ENCODE data around the gene PAX4.

Gene PAX4, protein sequence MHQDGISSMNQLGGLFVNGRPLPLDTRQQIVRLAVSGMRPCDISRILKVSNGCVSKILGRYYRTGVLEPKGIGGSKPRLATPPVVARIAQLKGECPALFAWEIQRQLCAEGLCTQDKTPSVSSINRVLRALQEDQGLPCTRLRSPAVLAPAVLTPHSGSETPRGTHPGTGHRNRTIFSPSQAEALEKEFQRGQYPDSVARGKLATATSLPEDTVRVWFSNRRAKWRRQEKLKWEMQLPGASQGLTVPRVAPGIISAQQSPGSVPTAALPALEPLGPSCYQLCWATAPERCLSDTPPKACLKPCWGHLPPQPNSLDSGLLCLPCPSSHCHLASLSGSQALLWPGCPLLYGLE

DNA sequence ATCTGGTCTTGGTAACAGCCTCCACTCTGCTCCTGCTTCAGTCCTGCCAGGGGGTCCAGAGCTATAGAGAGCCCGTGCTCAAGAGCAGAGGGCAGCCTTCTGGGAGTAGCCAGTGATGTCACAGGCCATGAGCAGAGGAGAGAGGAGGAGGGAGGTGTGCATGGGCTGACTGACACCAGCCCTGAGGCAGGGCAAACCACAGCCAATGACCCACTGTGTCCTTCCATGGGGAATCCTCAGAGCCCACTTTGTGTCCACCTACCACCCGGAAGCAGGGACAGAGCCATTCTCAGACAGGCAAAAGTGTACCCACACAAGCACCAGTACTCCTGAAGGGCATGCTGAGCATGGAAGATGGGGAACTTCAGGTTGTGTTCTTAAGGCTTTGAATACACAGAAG is at the start of gene PAX4:
Gene PAX4 (minus strand): TSS at position 101 of the 400 bp plus-strand sequence. CDS start 2,214 bp downstream, outside the sequence.
- no peak for DNase-seq

- no peak for DNase-seq
These were observed 49.2 kb upstream of the PAX4 start for GRCh38 chr7:127667017-127667670.

GRCh38 chr7:127666602-127667001 is 48.7 kb upstream of the PAX4 start:
- DNase-seq, result no peak

DNA sequence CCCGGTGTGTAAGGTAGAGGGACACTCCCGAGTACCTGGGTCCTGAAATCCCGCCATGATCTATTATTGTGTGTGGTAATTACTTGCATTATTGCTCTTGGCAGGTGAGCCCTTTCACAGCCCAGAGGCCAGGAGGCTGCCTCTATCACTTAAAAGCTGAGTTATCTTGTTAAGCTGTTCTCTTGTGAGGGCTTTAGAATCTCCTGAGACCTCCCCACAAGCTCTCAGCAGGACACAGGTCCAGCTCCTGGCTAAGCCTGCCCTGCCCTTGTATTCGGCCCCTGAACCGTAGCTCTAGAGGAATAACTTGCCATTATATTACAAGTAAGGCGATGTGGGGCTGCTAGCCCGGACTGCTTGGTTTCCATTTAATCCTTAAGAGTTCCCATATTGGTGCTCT is 48.0 kb upstream of the PAX4 start:
- DNase-seq, result no peak

- DNase-seq, result no peak
These were observed 41.2 kb upstream of the PAX4 start for GRCh38 chr7:127658970-127659630.

GRCh38 chr7:127657500-127657899 is 39.6 kb upstream of the PAX4 start:
- DNase-seq, result no peak

DNA sequence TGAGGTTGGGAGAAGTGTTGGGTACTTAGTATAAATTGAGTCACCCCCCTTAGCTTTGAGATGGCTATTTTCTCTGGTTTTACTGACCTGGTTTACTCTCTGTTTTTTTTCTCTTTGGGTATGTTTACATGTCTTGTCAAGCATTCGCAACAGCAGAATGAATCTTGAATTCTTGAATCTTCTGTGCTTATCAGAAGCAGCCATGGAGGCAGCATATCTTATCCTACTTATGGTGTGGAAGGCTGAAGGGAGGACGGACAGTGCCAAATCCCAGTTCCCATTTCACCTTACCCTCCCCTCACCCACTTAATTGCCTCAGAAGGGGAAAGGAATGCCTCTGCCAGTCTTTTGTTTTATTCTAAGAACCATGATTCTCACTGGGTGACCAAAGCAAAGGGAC is 37.8 kb upstream of the PAX4 start:
- DNase-seq, result no peak

- no peak for DNase-seq
These were observed 36.8 kb upstream of the PAX4 start for GRCh38 chr7:127654404-127655394.

DNA sequence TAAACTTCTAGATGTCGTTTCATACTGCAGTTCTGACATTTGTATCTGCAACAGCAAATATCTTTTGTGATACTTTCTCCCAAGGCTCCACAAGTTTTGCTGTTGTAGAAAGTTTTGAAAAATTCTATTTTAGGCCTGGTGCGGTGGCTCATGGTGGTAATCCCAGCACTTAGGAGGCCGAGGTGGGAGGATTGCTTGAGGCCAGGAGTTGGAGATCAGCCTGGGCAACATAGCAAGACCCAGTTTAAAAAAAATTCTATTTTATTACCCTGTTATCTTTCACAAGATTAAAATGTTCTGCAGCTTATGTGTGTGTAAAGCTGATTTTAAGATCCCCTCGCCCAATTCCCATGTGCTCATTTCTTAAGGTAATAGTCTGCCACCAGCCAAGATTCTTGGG is 35.5 kb upstream of the PAX4 start:
- no peak for DNase-seq

DNA sequence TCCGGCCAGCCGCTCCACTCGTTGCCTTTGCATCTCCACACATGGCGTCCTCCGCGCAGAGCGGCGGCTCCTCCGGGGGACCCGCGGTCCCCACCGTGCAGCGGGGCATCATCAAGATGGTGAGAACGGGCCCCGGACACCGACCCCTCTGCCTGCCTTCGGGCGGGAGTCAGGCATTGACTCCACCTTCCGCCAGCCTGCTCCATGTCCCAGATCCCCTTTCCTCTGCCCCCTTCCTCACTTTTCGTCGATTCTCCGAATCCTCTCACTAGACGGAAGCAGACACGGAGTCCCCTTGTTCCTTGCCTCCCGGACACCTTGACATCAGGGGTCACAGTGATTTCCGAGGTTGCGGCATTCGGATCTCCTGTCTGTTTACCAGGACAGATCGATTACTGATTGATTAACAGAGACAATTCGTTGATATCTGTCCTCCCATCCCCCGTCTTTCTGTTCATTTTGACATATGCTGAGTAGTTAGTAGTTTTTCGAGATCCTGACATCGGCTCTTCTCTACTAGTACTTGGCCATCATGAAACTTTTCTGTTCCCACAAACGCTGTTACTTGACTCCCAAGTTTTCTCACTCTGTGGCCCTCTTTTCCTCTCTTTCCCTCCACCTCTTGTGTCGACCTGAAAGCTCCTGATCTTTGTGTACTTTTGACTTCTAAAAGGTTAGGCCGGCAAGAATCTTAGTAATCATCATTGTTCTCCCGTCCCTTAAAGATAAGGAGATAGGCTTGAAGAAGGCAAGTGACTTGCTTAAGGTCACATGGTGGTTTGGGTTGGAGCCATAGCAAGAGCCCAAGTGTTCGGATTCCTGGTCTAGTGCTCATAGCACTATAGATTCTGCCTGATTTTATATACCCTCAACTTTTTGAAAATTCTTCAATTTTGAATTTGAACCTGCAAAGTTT is 34.6 kb upstream of the PAX4 start:
- DNase-seq, result peak in 1 of 2 donors; percentile 4

GRCh38 chr7:127651556-127652332 is 33.8 kb upstream of the PAX4 start, which contains the start of gene SND1:
Gene SND1 (plus strand): TSS chr7:127652194. CDS start chr7:127652374, 180 bp downstream.
- DNase-seq, result peak; percentile 99

DNA sequence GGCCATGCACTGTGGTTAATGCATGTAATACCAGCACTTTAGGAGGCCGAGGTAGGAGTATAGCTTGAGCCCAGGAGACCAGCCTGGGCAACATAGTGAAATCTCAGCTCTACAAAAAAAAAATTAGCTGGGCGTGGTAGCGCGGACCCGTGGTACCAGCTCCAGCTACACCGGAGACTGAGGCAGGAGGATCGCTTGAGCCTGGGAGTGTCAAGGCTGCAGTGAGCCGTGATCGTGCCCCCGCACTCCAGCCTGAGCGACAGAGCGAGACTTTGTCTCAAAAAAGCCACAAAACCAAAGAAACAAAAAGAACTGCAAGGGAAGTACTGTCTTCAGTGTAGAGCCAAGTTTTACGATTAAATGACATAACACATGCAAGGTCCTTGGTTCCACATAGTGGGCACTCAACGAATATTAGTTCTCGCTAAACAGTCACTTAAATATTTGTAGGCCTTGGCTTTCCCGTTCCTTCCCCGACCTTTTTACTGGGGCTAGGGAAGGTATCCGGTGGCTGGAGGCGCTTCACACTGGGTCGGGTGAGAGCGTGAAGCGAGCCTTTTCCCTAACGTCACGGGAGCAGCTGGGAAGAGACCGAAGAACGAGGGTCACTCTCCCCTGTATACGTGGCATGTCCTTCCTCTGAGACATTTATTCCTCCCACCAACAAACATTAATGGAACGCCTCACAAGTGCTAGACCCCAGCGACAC is 33.1 kb upstream of the PAX4 start:
- DNase-seq, result no peak

- DNase-seq, result no peak
These were observed 31.0 kb upstream of the PAX4 start for GRCh38 chr7:127648986-127649385.

- no peak for DNase-seq
These were observed 29.7 kb upstream of the PAX4 start for GRCh38 chr7:127647636-127648035.

GRCh38 chr7:127644484-127644883 is 26.5 kb upstream of the PAX4 start:
- DNase-seq, result no peak

DNA sequence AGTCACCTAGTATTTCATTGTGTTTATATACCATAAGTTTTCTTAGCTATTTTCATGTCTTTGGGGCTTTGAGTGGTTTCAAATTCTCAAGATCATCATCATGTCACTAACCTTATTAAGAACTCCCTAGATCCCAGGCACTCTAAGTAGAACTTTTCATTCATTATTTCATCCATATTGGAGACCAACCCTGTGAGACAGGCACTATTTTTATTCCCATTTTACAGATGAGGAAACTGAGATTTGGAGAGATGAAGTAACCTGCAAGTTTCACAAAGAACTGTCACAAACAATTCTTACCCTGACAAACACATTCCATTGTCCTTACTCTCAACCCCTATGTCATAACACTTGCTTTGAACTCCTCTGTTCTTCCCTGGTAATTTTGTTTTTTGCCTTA is 20.3 kb upstream of the PAX4 start:
- no peak for DNase-seq

GRCh38 chr7:127635659-127636285 is 17.8 kb upstream of the PAX4 start:
- no peak for DNase-seq

- no peak for DNase-seq
These were observed 14.5 kb upstream of the PAX4 start for GRCh38 chr7:127632276-127632910.
